Activated CD8-positive, alpha-beta T cell treated with anti-CD3 and anti-CD28 coated beads for 36 hours (primary cell): ENCODE data around the gene RFX2. TPM values are rescaled to one million over a fixed set of nuclear protein-coding genes. Genes with fewer than 3 reads are reported as not detected.
A peak's percentile ranks its signal among the peaks of the same experiment; 100 is the strongest.

ENCODE experiments used
- ATAC-seq: fragments of 200-7000 bp; cut with Tn5 transposase; one replicate; pipeline ENCODE4 v1.10.0; 2021; ENCODE audit warnings: mild to moderate bottlenecking, moderate library complexity
- CTCF ChIA-PET: fragments of 350-600 bp; sonication (Branson Sonifier 250); formaldehyde crosslinking; loops from one replicate; lab custom pipeline; 2021; ENCODE audit warnings: antibody characterized with exemption; lab: Charles Lee
- POLR2A ChIA-PET: fragments of 350-600 bp; sonication (Branson Sonifier 250); formaldehyde crosslinking; loops from one replicate; lab custom pipeline; 2021; ENCODE audit warnings: antibody characterized with exemption; lab: Charles Lee
- DNase-seq: peaks from one replicate; pipeline ENCODE4 v3.0.0-alpha.2; 2020
- H3K27ac Mint-ChIP-seq: one replicate; pipeline ENCODE4 v1.8.0; 2021; ENCODE audit warnings: mild to moderate bottlenecking, mixed read lengths
- H3K27me3 Mint-ChIP-seq: one replicate; pipeline ENCODE4 v1.8.0; 2021; ENCODE audit warnings: mixed read lengths
- H3K36me3 Mint-ChIP-seq: one replicate; pipeline ENCODE4 v1.8.0; 2021; ENCODE audit warnings: low read depth, mixed read lengths
- H3K4me1 Mint-ChIP-seq: one replicate; pipeline ENCODE4 v1.8.0; 2021; ENCODE audit warnings: low read depth, mixed read lengths
- H3K4me3 Mint-ChIP-seq: one replicate; pipeline ENCODE4 v1.8.0; 2021; ENCODE audit warnings: mild to moderate bottlenecking, moderate library complexity, mixed read lengths
- H3K9me3 Mint-ChIP-seq: one replicate; pipeline ENCODE4 v1.8.0; 2021; ENCODE audit warnings: mixed read lengths
- intact Hi-C: fragments of 100-400 bp; cut with micrococcal nuclease; formaldehyde crosslinking; loops from one replicate; pipeline ENCODE4 v1.10.0; 2022
- total RNA-seq, 2 experiments: library from RNA; stranded (reverse); gene quantifications; one replicate each; pipeline ENCODE4 v1.2.3, GENCODE V29; 2021
- TF ChIP-seq, protein P1 (sequence below): fragments of 200-600 bp; IDR thresholded peaks from one replicate; pipeline ENCODE4 v1.8.0; 2022; ENCODE audit warnings: antibody characterized with exemption, mild to moderate bottlenecking

RFX2 gene
- total RNA-seq, 2 experiments from 2014 or later: 8.9 to 10.5 TPM

DNA sequence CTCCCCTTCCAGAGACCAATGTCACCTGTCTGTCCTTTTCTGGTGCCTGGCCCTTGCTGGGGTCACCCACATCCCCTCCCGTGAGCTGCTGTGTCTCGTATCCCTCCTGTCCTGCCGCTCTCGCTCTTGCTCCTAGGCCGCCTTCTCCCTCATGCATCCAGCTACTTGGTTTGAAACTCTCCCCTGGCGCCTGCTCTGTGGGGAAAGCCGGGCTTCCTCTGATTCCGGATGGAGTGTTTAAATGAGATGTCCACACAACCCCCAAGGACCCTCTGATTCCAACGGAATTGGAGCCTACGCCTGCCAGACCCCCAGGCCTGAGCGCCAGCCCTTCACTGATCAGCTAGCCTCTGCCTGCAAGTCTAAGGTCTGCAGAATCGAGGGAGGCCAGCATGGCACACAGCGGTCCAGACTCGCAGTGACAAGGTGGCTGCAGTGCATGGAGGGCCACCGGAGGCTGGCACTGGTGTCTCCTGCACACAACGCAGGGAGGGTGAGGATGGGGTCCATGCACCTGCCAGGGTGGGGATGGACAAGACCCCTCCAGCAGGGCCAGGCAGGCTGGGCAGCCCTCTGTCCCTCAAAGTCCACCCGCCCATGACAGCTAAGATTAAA, 47.2 kb downstream of the RFX2 start:
- TF ChIP-seq, protein P1, sequence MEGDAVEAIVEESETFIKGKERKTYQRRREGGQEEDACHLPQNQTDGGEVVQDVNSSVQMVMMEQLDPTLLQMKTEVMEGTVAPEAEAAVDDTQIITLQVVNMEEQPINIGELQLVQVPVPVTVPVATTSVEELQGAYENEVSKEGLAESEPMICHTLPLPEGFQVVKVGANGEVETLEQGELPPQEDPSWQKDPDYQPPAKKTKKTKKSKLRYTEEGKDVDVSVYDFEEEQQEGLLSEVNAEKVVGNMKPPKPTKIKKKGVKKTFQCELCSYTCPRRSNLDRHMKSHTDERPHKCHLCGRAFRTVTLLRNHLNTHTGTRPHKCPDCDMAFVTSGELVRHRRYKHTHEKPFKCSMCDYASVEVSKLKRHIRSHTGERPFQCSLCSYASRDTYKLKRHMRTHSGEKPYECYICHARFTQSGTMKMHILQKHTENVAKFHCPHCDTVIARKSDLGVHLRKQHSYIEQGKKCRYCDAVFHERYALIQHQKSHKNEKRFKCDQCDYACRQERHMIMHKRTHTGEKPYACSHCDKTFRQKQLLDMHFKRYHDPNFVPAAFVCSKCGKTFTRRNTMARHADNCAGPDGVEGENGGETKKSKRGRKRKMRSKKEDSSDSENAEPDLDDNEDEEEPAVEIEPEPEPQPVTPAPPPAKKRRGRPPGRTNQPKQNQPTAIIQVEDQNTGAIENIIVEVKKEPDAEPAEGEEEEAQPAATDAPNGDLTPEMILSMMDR: no peak
- Mint-ChIP-seq H3K4me1 (peaks cover 56% of the 10 kb centered on the region), H3K9me3 (no peaks in the 10 kb centered on the region), H3K4me3 (no peak overlapping the region), H3K36me3 (no peaks in the 10 kb centered on the region), H3K27me3 (no peaks in the 10 kb centered on the region), H3K27ac (peak overlapping the region; percentile 64)
- no peak for ATAC-seq
- POLR2A ChIA-PET: interaction anchor here (0.6 kb wide), 1 partner anchor 52 kb away, joined by 3 read pairs; no protein-coding TSS in a partner anchor
- intact Hi-C loops: no loop called here
- DNase-seq: no peak
- CTCF ChIA-PET: interaction anchor here (0.8 to 3.4 kb wide), 4 partner anchors 13 to 76 kb away, joined by 3 to 21 read pairs (median 4); no protein-coding TSS in a partner anchor

DNA sequence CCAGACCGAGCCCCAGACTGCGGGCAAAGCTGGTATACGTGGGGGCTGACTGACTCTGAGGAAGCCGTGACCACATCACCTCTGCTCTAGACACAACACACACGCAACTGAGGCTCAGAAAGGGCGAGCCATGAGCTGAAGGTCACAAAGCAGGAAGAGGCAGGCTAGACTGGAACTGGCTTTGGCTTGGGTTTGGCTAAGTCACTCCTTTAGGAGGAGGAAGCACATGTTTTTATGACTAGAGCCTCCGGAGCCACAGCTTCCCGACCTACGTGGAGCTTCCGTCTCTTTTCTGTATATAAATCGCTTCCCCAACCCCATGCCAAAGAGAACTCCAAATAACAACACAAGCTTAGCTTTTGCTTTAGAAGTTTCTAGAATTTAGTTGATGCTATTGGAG, 48.0 kb downstream of the RFX2 start:
- no peak overlapping the region for H3K4me3 Mint-ChIP-seq
- TF ChIP-seq, protein P1: no peak
- no peaks in the 10 kb centered on the region for H3K27me3 Mint-ChIP-seq
- DNase-seq (peak; percentile 81), ATAC-seq (peak; percentile 84)
- ChIA-PET POLR2A (no interaction called here), CTCF (interaction anchor here (0.7 to 3.4 kb wide), 5 partner anchors 12 to 75 kb away, joined by 3 to 21 read pairs (median 3); no protein-coding TSS in a partner anchor)
- peak overlapping the region; percentile 64 for H3K27ac Mint-ChIP-seq
- H3K4me1 Mint-ChIP-seq: peaks cover 60% of the 10 kb centered on the region
- H3K36me3 Mint-ChIP-seq: no peaks in the 10 kb centered on the region
- intact Hi-C loops: no loop called here
- H3K9me3 Mint-ChIP-seq: no peaks in the 10 kb centered on the region

DNA sequence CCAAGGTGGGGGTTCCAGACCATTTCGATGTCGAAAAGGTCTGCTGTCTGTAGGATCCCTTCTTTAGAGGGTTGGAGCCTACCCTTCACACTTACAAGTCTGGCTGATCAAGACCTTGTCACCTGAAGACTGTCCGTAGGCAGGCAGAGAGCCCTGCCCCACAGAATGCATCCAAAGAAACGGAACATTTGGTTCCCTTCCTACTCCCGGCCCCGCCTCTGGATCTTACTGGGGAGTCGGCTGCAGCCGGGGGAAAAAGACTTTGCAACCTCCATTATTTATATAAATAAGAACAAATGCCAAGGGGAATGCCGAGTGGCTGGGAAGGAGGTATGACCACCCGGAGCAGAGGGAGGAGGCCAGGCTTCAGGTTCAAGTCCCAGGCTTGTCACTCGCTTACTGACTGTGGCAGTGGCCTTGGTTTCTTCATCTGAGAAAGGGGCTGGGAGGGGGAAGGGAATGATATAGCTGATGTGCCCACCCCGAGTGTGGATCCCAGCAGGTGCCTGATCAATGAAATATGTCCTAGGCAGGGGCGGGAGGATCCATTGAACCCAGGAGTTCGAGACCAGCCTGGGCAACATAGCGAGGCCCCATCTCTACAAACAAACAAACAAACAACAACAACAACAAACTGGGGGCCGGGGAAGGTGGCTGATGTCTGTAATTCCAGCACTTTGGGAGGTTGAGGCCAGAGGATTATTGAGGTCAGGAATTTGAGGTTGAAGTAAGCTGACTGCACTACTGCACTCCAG, 48.7 kb downstream of the RFX2 start:
- CTCF ChIA-PET: interaction anchor here (0.7 to 3.4 kb wide), 4 partner anchors 11 to 64 kb away, joined by 3 to 21 read pairs (median 4); no protein-coding TSS in a partner anchor
- TF ChIP-seq, protein P1: no peak
- POLR2A ChIA-PET: no interaction called here
- DNase-seq (no peak), ATAC-seq (no peak)
- H3K27ac Mint-ChIP-seq: peak overlapping the region; percentile 78
- H3K36me3 Mint-ChIP-seq: no peaks in the 10 kb centered on the region
- no peaks in the 10 kb centered on the region for H3K27me3 Mint-ChIP-seq
- intact Hi-C loops: no loop called here
- peaks cover 57% of the 10 kb centered on the region for H3K4me1 Mint-ChIP-seq
- peak overlapping the region; percentile 28 for H3K4me3 Mint-ChIP-seq
- H3K9me3 Mint-ChIP-seq: no peaks in the 10 kb centered on the region

DNA sequence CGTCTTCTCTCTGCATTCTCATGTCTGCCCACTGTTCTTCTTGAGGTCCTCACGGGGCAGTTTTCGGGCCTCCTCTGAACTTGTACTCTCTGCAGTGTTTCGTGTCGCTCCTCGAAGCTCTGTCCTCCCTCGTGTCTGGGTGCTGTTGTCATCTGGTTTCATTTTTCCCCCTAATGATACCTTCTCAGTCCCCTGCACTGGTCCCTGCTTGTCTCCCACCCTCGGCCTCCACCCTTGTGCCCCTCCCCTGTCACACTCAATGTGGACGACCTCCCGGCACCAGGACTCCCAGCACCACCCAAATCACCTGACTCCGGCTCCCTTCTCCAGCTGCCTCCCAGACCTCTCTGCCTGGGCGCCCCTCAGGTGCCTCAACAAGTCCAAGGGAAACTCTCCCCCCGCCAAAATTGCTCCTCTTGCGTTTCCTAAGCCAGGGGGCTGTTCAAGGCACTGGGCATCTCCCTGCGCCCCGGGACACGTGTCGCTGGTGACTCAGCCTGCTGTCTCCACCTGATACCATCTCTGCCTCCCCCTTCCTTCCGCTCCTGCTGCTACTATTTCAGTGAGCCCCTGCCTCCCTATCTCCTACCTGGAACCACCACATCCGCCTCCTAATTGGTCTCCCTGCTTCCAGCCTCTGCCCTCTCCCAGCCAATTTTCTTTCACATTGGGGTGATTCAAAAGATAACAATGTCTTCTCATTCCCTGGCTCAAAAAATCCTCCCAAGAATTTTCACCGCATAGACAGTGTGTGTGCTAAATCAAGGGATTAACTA, 49.5 kb downstream of the RFX2 start:
- POLR2A ChIA-PET: no interaction called here
- Mint-ChIP-seq H3K4me3 (peak overlapping the region; percentile 28), H3K4me1 (peaks cover 50% of the 10 kb centered on the region), H3K36me3 (no peaks in the 10 kb centered on the region), H3K27ac (peak overlapping the region; percentile 78), H3K9me3 (no peaks in the 10 kb centered on the region), H3K27me3 (no peaks in the 10 kb centered on the region)
- intact Hi-C loops: no loop called here
- peak; percentile 46 for ATAC-seq
- peak; percentile 63 for DNase-seq
- CTCF ChIA-PET: no interaction called here
- TF ChIP-seq, protein P1: no peak
